GM21526 (cell line): ENCODE measurements around the gene LSAMP.

Experiments
- ATAC-seq: cut with Tn5 transposase; IDR thresholded peaks from one replicate; pipeline ENCODE4 v1.9.1; 2021; ENCODE audit warnings: moderate library complexity; ENCODE audit not compliant: unreplicated experiment, low FRiP score

The LSAMP gene

DNA sequence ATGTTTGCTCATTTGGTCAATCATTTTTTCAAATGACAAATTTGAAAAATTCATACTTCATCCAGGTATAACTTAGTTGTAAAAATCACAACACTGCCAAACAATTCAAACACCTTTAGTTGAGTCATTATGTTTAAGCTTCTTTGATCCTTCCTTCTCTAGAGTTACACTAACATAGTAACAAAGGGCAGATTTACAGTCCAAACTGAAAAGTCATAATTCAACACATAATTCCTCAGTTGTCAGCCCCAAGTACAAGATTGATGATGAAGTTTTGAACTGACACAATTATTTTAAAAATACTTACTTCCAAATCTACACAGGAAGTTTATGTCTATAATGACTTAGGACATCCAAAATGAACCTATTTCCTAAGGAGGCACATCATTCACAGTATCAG is 264.1 kb downstream of the LSAMP start:
- ATAC-seq: no peak

DNA sequence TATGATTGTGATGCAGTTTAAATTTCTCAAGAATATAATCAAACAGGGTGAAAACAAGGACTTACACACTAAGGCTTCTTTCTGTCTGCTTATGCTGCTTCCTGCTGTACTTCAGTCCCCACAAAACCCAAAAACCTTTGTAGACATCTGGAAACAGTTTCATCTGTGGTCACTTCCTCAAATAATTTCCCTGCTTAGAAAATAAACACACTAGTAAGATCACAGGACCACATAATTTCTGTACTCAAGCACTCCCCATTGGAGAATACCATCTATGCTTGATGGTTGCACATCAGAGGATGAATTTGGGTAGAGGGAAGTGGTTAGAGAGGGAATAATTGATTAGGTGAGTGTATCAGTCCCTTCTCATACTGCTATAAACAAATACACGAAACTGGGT is 266.2 kb downstream of the LSAMP start:
- no peak for ATAC-seq

DNA sequence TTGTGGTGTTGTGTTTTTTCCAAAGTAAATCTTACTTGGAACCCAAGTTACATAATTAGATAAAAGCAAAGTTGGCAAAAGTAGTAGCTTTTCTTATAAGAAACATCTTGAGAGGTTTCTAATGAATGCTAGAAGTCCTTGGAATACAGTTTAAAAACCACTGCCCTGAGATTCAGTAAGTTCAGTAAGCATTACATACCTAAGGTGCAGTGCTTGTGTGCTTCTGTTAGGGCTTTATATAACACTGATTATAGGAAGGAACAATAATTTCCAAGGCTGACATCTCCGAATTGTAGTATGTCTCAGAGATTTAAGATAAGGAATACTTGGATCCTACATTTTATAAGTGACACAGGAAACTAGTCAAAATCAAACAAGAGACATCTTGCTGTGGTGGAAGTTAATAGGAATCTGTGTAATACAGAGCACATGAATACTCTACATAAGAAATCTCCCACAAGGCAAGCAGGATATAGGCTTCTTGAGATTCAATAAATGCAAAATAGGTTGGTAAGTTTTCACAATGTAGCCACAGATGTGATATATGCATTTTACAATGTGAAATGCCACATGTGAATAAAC is 268.2 kb downstream of the LSAMP start:
- ATAC-seq: no peak

DNA sequence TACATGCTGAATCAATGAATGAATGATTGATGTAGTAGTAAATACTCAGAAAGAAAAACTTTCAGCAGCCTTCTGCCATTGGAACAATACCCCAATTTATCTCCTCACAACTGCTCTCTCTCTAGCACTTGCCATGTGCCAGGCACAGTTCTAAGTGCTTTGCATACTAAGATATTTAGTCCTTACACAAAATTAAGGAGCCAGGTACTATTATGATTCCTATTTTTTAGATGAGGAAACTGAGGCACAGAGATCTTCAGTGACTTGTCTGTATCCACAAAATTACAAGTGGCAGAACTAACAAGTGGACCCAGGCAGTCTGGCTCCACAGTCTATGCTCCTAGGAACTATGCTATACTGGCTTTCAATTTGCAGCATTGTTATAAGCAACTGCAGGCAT is 279.2 kb downstream of the LSAMP start:
- ATAC-seq: no peak

DNA sequence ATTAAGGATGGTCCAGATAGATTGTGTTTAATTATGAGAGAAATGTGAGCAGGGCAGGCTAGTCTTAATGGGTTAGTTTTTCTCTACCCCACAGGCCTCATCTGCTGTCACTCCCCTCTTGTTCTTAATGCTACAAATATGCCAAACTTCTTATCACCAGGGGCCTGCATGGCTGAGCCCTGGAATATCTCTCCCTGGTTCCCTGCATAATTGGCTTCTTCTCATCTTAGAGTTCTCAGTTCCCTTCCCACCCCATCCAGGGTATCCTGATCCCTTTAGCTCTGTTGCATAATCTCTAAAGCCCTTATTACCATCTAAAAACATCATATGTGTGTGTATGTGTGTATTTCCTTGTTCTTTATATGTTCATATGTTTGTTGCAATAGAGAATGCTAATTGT is 279.6 kb downstream of the LSAMP start:
- ATAC-seq: no peak

DNA sequence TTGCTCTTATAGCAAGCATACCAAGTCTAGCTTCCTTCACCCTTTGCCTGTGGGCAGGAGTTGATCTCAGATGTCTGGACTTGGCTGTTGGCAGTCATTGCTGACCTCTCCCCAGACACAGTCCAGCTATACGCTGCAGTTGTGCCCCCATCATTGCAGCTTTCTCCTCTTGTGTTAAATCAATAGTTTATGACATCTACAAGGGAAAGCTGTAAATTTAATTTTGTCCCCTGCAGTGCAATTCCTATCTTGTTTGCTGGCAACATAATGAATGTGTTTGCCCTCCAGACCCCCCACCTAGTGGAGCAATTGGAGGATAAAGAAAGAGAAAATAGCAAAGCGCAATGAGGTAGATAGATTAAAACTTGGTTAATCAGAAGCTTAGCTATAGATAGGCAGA is 280.2 kb downstream of the LSAMP start:
- ATAC-seq: no peak

DNA sequence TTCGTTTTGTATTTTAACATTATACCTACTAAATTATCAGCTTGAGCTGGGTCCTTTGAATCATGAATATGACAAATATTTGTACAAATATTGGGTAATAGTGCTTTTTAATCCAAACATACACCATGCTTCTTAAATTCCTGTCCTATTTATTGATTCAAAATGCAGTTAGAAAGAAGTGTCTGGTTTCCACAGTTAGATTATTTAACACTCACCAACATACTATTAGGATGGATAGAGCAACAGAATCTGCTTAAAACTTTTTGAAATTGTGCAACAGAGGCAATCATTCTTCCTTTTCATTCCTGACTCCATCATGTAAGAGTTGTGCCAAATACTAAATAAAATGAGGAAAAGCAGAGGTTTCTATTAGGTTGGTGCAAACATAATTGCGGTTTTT is 281.2 kb downstream of the LSAMP start:
- no peak for ATAC-seq

DNA sequence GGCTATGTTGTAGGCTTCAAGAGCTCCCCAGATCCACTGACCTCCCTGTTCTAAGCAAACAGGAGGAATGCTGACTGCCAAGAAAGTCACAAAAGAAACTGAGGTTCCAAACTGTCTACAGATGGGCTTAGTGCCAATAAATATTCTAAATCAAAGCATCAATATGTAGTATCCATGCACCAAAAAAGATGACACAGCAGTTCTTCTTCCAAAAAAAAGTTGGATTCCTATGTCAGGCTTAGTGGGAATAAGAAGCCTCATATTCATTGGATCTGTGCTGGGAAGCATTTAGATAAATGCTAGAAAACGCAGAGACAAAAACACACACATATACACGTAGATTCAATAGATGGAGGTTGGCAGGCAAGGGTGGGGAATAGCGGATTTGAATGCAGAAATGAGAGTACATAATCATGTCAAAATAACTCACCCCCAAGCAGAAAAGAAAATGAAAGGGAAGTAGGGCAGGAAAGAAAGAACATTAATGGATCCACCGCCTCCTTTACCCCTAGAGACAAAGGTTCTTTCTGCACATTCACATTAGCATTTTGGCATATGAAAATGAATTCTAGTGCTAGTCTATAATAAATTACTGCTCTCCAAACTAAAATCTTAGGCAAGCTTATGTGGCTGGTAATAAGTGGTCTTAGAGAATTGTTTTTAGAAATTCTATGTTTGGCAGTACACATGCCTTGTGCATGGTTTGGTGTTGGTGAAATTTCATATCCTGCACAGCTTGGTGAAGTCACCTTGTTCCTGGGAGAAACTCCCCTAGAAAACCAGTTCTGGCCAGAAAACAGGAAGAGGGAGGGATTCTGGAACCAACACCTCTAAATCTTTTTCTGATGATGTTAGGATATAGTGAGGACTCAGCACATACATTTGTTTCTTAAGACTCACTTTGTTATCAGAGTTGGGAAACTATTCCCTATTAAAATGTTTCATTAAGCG is 283.4 kb downstream of the LSAMP start:
- ATAC-seq: no peak

DNA sequence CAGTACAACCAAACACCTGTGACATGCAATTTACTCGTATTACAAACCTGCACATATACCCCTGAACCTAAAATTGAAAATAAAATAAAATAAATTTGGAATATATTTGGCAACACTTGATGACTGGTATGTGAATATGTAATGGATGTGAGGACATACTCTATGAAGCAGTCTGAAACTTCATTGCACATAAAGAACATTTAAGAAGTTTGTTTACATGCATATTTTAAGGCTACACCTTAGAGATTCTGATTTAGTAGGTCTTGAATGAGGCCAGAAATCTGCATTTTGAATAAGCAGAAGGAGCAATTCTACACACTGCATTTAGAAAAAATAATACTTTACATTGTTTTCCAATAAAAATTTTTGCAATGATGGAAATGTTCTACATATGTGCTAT is 284.7 kb downstream of the LSAMP start:
- no peak for ATAC-seq

DNA sequence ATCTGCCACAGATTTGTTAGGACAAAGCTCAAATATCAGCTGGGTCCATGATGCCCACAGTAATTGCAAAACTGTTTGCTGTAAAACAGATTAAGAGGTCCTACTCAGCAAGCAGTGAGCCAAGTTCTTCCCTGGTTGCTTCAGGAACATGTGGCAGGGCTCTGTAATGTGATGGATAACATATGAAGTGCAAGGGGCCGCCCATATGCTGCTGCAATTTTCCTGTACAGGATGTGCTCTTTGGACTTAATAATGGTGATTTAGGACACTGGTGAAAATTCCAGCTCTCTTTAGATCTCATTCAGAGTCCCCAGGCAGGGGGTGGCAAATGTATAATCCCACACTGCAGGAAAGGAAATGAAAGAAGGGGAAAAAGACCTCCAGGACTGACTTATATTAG is 289.4 kb downstream of the LSAMP start:
- no peak for ATAC-seq

DNA sequence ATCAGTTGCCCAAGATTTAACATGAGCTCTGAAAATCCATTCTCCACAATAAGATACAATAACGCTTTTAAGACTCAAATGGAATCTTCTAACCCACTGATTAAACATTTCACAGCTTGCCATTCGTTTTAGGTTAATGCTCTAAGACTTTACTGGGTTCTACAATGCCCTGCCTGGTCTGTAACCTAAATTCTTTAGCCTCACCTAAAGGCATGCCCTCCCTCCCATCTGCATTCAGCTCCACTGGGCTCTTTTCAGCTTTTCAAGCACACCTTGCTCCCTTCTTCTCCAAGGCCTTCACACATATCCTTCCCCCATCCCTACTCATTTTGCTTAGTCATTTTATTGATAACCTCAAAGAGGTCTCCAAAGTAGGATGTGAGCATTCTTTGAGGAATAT is 290.9 kb downstream of the LSAMP start:
- no peak for ATAC-seq

DNA sequence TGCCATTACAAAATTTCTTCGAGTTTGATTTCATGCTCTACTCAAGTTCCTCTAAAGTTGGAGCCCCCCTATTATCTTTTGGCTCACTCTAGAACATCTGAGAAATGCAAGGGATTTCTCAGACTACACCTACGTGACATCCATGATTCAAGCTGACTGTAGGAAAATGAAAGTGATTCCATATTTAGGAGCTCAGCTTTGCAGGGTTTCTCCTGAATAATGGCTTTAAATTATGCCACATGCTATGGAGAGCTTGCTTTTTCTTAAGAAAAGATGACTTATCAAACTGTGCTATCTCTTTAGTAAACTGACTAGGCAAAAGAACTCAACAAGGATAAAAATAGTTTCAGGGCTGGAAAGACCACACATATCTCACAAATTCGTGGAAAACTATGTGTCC is 292.1 kb downstream of the LSAMP start:
- no peak for ATAC-seq

DNA sequence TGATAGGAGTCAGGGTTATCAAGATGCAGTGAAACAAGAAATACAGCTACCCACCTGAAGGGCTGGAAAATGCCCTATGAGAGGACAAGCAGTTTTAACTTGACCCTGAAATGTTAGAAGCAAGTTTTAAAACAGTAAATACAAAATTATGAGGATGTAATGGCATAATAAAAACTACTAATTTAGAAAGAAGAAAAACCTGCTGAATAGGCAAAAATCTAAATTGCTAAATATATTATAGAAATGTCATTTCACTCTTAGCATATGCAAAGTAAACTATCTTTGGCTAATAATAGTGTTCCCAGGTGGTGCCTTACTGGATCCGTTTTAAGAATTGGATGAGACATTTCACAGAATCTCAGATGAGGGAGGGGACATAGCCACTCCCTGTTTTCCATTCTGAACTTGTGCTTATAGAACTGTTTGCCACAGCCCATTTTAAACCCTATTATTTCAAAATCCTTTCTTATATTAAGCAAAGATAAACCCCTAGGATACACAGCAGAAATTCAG is 294.6 kb downstream of the LSAMP start:
- ATAC-seq: no peak

DNA sequence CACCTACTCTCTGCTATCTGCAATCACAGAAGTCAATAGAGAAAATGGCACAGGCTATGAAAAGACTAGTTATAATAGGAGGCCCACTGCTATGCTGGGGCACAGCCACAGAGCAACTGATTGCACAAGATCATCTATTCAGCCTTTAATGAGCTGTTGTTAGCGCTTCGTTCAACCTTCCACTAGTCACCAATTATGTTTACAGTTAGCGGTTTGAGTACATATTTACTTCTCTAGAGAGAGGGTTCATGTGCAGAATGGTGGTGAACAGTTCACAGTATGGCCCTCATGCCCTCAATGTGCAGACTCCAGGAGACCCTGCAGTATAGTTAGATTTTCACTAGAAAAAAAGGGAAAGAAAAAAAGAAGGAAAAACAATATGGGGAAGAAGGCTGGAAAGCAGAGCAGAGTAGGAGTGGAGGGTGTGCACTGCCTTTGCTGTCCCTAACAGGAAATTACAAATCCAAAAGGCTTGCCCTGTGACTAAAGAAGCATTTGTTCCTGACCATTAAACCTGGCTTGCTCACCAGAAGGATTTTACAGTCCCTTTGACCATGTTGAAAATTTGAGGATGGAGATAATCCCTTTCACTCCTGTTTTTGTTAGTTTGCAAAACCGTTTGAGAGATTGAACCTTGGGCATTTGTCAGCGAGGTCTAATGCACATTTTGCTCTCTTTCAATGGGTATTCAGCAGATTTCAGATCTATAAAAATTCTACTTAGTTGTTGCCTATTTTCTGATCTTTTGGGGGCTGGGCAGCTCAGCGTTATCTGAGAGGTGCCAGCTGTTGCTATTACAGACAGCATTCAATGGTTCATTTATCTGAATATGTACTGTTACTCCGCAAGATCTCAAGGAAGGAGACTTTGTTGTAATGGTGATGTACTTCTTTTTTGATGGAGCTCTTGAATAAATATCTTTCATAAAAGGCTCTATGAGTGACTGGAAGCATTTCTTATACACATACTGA is 296.1 kb downstream of the LSAMP start:
- no peak for ATAC-seq

DNA sequence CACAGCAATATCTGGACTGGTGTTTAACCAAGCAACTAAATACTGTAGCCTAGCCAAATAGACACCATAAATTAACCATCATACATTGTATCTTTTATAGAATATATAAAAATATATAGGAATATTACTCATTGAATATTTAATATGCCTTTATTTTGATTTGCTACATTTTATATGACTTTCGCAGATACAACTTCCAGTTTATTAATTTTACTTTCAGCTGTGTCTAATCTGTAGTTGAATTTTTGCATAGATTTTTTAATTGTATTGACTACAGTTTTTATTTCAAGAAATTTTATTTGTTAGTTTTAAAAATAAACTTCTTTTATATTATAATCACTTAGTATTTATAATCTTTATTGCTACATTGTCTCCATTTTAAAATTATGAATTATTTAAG is 299.7 kb downstream of the LSAMP start:
- no peak for ATAC-seq

DNA sequence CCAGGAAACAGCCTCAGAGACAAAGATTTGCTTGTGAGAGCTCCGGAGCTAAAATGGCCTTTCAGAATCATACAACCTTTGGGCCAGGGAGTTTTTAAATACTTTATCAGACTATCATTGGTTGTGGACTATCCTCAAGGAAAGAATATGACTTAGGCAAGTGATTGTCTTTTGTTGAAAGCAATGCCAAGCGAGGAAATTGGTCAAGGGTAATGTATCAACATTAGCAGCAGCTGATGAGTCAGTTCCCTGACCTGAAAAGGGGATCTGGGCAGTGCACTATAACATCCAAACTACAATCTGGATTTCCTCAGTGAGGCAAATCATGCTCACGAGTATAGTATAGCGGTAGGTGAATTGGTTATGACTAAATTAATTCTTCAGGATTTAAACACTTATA is 303.6 kb downstream of the LSAMP start:
- no peak for ATAC-seq

DNA sequence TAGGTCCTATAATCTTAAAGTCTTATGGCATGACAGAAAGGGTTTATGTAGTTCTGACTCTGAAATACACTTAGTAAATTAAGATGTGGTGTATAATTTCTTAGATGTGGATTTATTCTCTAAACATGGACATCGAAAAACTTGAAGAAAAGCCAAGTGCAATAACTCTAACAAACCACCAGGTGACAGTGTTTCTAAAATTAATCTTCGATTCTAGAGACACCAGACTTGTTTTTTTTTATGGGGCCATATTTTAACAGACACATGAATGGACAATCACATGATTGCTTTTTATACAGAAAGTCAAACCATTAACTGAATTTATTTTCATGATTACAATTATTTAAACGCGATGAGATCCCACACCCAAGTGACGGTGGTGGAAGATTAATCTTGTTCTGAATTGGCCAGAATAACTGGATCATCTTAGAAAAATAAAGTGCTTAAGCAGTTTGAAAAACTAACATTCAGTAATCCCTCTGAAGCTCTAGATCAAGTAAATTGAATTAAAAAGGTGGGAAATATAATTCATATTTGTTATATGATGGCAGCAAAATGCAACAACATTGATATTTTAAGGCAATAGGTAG is 305.1 kb downstream of the LSAMP start:
- ATAC-seq: no peak

DNA sequence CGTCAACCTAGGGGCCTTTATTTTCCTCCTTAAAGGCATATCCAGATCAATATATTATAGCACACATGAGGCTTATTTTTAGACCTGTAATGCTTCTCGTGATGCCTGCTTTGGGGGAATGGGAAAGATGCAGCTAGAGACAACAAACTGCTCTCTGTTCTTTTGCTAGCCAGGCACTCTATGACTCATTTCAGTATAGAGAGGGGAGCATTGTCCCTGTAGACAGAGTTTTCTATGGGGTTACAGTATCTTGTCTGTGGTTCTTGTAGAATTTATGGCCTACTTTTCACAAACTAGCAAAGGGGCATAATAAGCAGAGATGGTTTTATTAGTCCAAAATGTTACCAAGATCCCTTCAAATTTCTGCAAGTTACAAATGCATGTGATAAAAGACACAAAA is 305.6 kb downstream of the LSAMP start:
- ATAC-seq: no peak

DNA sequence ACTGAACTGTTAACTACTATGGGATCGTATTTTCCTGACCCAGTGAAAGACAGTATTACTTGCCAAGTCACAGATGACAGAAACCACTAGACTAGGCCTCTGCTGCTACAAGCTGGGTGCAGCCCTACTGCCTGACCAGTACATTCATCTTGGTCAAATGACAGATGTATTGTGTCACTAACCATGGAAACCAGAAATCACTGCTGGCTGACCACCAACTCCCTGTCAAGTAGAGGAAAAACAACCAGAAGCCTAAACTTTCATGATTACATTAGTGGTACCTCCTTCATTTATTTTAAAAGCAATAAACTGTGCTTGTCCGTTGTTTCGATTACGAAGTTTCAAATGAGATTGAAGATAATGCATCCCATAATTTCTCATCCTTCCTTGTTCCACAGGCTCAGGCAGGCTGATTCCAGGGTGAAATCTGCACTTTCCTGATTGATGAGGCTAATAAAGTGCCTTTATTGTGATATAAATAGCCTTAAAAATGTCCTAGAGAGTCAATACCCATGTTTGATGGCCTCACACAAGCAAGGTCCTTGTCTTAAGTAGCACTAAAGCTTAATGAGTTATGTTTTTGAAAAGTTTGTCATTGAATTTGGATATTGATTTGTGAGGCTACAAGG is 309.7 kb downstream of the LSAMP start:
- ATAC-seq: no peak
